Esophagus squamous epithelium (tissue), 5 donors: ENCODE data around the gene CXCL14. TPM values are rescaled to one million over a fixed set of nuclear protein-coding genes. Genes with fewer than 3 reads are reported as not detected.
A peak's percentile ranks its signal among the peaks of the same experiment; 100 is the strongest.

Source experiments
- DNase-seq: peaks from one replicate; lab custom pipeline; 2025; lab: John Stamatoyannopoulos, UW
- H3K27ac ChIP-seq, 4 donors: fragments of 200-600 bp; sonication (generic); one replicate each; pipeline ENCODE4 v1.5.1; 2016 to 2019; ENCODE audit warnings: mild to moderate bottlenecking in 1 of 4
- H3K27me3 ChIP-seq, 4 donors: fragments of 200-600 bp; sonication (generic); 1 replicate in 3 of 4; 2 replicates in 1 of 4; pipeline versions ENCODE4 v1.5.1 to v1.6.0; 2017 to 2021; ENCODE audit warnings: antibody characterized with exemption in 1 of 4
- H3K36me3 ChIP-seq, 3 donors: fragments of 200-600 bp; sonication (generic); one replicate each; pipeline ENCODE4 v1.5.1; 2016 to 2019
- H3K4me1 ChIP-seq, 3 donors: fragments of 200-600 bp; sonication (generic); one replicate each; pipeline ENCODE4 v1.5.1; 2017 to 2019
- H3K4me3 ChIP-seq, 4 donors: fragments of 200-600 bp; sonication (generic); 1 replicate in 3 of 4; 2 replicates in 1 of 4; pipeline ENCODE4 v1.5.1; 2016 to 2019; ENCODE audit warnings: mild to moderate bottlenecking in 2 of 4, moderate library complexity in 1 of 4
- H3K9me3 ChIP-seq, 3 donors: fragments of 200-600 bp; sonication (generic); one replicate each; pipeline ENCODE4 v1.5.1; 2016 to 2019
- CTCF ChIP-seq, 6 experiments: fragments of 450-650 bp in 4 of 6; fragments of 200-600 bp in 2 of 6; sonication (generic) in 2 of 6; IDR thresholded peaks; one replicate each; pipeline ENCODE4 v1.5.1; 2016 to 2019; ENCODE audit warnings: antibody characterized with exemption in 6 of 6, mild to moderate bottlenecking in 4 of 6, moderate library complexity in 4 of 6
- POLR2A ChIP-seq, 4 donors: fragments of 450-650 bp; IDR thresholded peaks; one replicate each; pipeline ENCODE4 v1.6.1; 2017; ENCODE audit warnings: antibody characterized with exemption in 4 of 4, mild to moderate bottlenecking in 4 of 4, moderate library complexity in 3 of 4
- WGBS, 2 donors: methylation state at CpG; one replicate each; pipeline ENCODE4 v1.1.5; 2018; 5-methylcytosine and 5-hydroxymethylcytosine counted together
- intact Hi-C: fragments of 100-400 bp; cut with DNase I; formaldehyde crosslinking; loops from one replicate; pipeline ENCODE4 v1.15.0; 2022
- total RNA-seq, 4 donors: library from RNA; depleted of rRNA; stranded (reverse); fragments of >200 nt; gene quantifications; one replicate each; pipeline ENCODE4 v1.1.0, GENCODE V29; 2016
- donor health status: DM: yes; HTN: yes; CAD: no.

CXCL14 gene
- total RNA-seq, 4 donors from 2014 or later, result 23.1 to 160 (median 95.4) TPM

DNA sequence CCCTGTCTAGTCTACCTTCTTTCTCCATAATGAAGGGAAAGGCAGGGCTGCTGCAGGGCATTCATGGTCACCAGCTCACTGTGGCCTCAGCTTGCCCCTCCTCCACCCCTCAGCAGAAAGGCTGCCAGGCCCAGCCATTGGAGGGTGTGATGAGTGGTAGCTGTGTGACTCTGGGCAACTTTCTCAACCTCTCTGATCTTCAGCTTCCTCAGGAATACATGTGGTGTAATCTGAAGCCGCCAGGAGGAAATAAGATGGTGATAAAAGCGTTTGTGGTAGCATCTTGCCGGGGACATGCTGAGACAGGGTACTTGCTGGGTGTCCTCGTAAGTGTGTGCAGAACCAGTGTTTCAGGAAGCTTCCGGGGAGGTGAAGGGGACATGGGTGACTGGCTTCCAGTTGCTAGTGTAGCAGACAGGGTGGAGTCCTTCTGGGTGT lies 9.8 kb downstream of the CXCL14 start:
- no peaks in the 10 kb centered on the region for H3K36me3 ChIP-seq
- H3K4me3 ChIP-seq, result no peak overlapping the region
- peaks cover 0 to 70% (median 12%) of the 10 kb centered on the region in 3 donors for H3K4me1 ChIP-seq
- peaks cover 0 to 36% (median 0%) of the 10 kb centered on the region in 4 donors for H3K27me3 ChIP-seq
- 29 to 58% methylated on average over 3 to 5 of the region's 5 CpGs for WGBS, 2 donors
- no peak for DNase-seq
- no peaks in the 10 kb centered on the region for H3K9me3 ChIP-seq
- intact Hi-C loops, result no loop called here
- H3K27ac ChIP-seq, result peak overlapping the region; percentile 62 to 76 (median 67)
- TF ChIP-seq POLR2A (IDR thresholded peaks at IDR 0.05) (no peak), CTCF (IDR thresholded peaks at IDR 0.05) (peak in 1 of 6 experiments; percentile 16)

DNA sequence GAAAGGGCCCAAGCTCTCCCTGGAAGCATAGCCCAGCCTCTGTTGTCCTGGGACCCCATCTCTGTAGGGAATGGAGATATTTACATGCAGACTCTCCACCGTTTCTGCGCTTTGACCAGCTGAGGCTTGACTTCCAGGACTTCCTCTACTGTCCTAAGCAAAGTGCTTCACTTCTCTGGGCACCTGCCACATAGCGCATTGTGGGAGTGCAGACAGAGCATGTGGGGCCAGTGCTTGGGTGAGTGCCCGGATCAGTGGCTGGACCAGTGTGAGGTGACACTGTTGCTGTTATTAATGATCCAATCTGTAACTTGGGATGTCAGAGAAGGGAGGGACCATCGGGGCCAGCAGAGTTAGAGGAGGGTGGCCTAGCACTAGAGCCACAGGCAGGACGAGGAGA lies 10.5 kb downstream of the CXCL14 start:
- Histone ChIP-seq H3K36me3 (no peaks in the 10 kb centered on the region), H3K27ac (peak overlapping the region; percentile 21 to 76 (median 67)), H3K27me3 (peaks cover 0 to 31% (median 0%) of the 10 kb centered on the region in 4 donors), H3K4me3 (no peak overlapping the region), H3K9me3 (no peaks in the 10 kb centered on the region), H3K4me1 (peaks cover 0 to 70% (median 12%) of the 10 kb centered on the region in 3 donors)
- DNase-seq, result no peak
- intact Hi-C loops, result no loop called here
- no peak for TF ChIP-seq CTCF (IDR thresholded peaks at IDR 0.05)
- no peak for TF ChIP-seq POLR2A (IDR thresholded peaks at IDR 0.05)
- WGBS, 2 donors, result 55 to 68% methylated on average over 4 to 6 of the region's 6 CpGs

- DNase-seq, result no peak
- Histone ChIP-seq H3K9me3 (no peaks in the 10 kb centered on the region), H3K4me3 (no peak overlapping the region), H3K27ac (no peak overlapping the region), H3K27me3 (peaks cover 0 to 31% (median 0%) of the 10 kb centered on the region in 4 donors), H3K4me1 (peaks cover 0 to 65% (median 12%) of the 10 kb centered on the region in 3 donors), H3K36me3 (no peaks in the 10 kb centered on the region)
- TF ChIP-seq CTCF (IDR thresholded peaks at IDR 0.05) (no peak), POLR2A (IDR thresholded peaks at IDR 0.05) (no peak)
- WGBS, 2 donors, result 65 to 100% methylated on average over 1 to 2 of the region's 4 CpGs
- intact Hi-C loops, result no loop called here
These were observed 11.1 kb downstream of the CXCL14 start for GRCh38 chr5:135567661-135568060.

- Histone ChIP-seq H3K4me3 (no peak overlapping the region), H3K9me3 (no peaks in the 10 kb centered on the region), H3K4me1 (peaks cover 0 to 55% (median 12%) of the 10 kb centered on the region in 3 donors), H3K36me3 (no peaks in the 10 kb centered on the region), H3K27ac (no peak overlapping the region), H3K27me3 (peaks cover 0 to 31% (median 0%) of the 10 kb centered on the region in 4 donors)
- 64 to 73% methylated on average over 12 to 14 of the region's 16 CpGs for WGBS, 2 donors
- TF ChIP-seq POLR2A (IDR thresholded peaks at IDR 0.05) (no peak), CTCF (IDR thresholded peaks at IDR 0.05) (no peak)
- DNase-seq, result no peak
- intact Hi-C loops, result no loop called here
These were observed 12.1 kb downstream of the CXCL14 start for GRCh38 chr5:135566422-135567400.
